ENCODE data around the gene UXS1.

GRCh38 chr2:106085181-106085940 lies 108.7 kb downstream of the UXS1 start:
- TF ChIP-seq CTCF (conservative IDR thresholded peaks at IDR 0.05; ENCODE audit: low read depth, low read length) (peak; percentile 59), EZH2 (IDR thresholded peaks at IDR 0.05; ENCODE audit: low read length, unreplicated experiment) (no peak), EZH2phosphoT487 (IDR thresholded peaks at IDR 0.05; ENCODE audit: borderline replicate concordance, low read length) (no peak)
